HL-60 (cell line): ENCODE results near the gene HSPA4L.

Source experiments
- DNase-seq, 2 experiments: peaks; one replicate each; pipeline ENCODE4 v3.0.0-alpha.2; 2010 to 2020; ENCODE audit warnings: low read depth in 1 of 2, low spot score in 1 of 2
- H3K27ac ChIP-seq: fragments of 250-450 bp; sonication (Bioruptor Pico); replicated peaks from 2 replicates; pipeline ENCODE4 v1.5.1; 2020; ENCODE audit warnings: mild to moderate bottlenecking, moderate library complexity
- H3K27me3 ChIP-seq: fragments of 250-450 bp; sonication (Bioruptor Pico); 2 replicates; pipeline ENCODE4 v1.5.1; 2021; ENCODE audit warnings: mild to moderate bottlenecking, moderate library complexity; ENCODE audit not compliant: insufficient read depth, poor library complexity, severe bottlenecking
- H3K4me3 ChIP-seq: replicated peaks from 2 replicates; pipeline ENCODE4 v1.5.1; 2011; ENCODE audit warnings: mild to moderate bottlenecking, control low read depth, low read length; ENCODE audit not compliant: insufficient read depth
- CTCF ChIP-seq: IDR thresholded peaks from one replicate; pipeline ENCODE4 v1.5.1; 2011; ENCODE audit warnings: low read length, control low read depth, inconsistent platforms; ENCODE audit not compliant: insufficient read depth
- GABPA ChIP-seq: IDR thresholded peaks from 2 replicates; pipeline ENCODE4 v1.6.1; 2012; ENCODE audit warnings: low read depth
- POLR2AphosphoS5 ChIP-seq: IDR thresholded peaks from 2 replicates; pipeline ENCODE4 v1.6.1; 2012; ENCODE audit warnings: low read depth
- REST ChIP-seq: IDR thresholded peaks from 2 replicates; pipeline ENCODE4 v1.6.1; 2012; ENCODE audit warnings: low read depth; ENCODE audit not compliant: insufficient replicate concordance
- SPI1 ChIP-seq: IDR thresholded peaks from 2 replicates; pipeline ENCODE4 v1.6.1; 2012; ENCODE audit warnings: low read depth, mild to moderate bottlenecking, borderline replicate concordance

Gene HSPA4L

GRCh38 chr4:127771535-127772275, 10.4 kb upstream of the HSPA4L start:
- DNase-seq, result no peak
- no peaks in the 10 kb centered on the region for H3K27me3 ChIP-seq
- no peak overlapping the region for H3K27ac ChIP-seq
- TF ChIP-seq GABPA, result no peak
- no peak for TF ChIP-seq POLR2AphosphoS5
- no peak for TF ChIP-seq REST
- TF ChIP-seq CTCF, result no peak
- TF ChIP-seq SPI1, result no peak
- H3K4me3 ChIP-seq, result no peak overlapping the region

GRCh38 chr4:127772769-127773671, 9.1 kb upstream of the HSPA4L start:
- Histone ChIP-seq H3K27ac (no peak overlapping the region), H3K4me3 (no peak overlapping the region), H3K27me3 (no peaks in the 10 kb centered on the region)
- no peak for DNase-seq
- TF ChIP-seq SPI1, result no peak
- no peak for TF ChIP-seq REST
- TF ChIP-seq GABPA, result no peak
- TF ChIP-seq POLR2AphosphoS5, result no peak
- no peak for TF ChIP-seq CTCF

GRCh38 chr4:127775843-127776242, 6.3 kb upstream of the HSPA4L start:
- DNase-seq, result no peak
- no peak overlapping the region for H3K27ac ChIP-seq
- TF ChIP-seq REST (no peak), GABPA (no peak), POLR2AphosphoS5 (no peak)
- H3K27me3 ChIP-seq, result no peaks in the 10 kb centered on the region
- no peak overlapping the region for H3K4me3 ChIP-seq
